OCI-LY3 (cell line): ENCODE results near the gene PLXNC1.

Source experiments
- H2AFZ ChIP-seq: fragments of 200-600, 300-600 bp; shearing (Covaris generic); 2 replicates; pipeline ENCODE4 v1.6.0; 2014; ENCODE audit warnings: antibody characterized with exemption, low read depth, low read length
- H3K27ac ChIP-seq: fragments of 200-600, 300-600 bp; sonication (generic); 2 replicates; pipeline ENCODE4 v1.5.1; 2014; ENCODE audit warnings: mild to moderate bottlenecking, low read length, moderate library complexity, mixed read lengths
- H3K27me3 ChIP-seq: fragments of 200-600, 300-600 bp; sonication (generic); 2 replicates; pipeline ENCODE4 v1.6.1; 2014; ENCODE audit warnings: low read depth, low read length, mixed read lengths
- H3K36me3 ChIP-seq: fragments of 200-600, 300-600 bp; sonication (generic); replicated peaks from 2 replicates; pipeline ENCODE3; 2014; ENCODE audit warnings: low read depth, low read length, mixed read lengths
- H3K4me1 ChIP-seq: fragments of 300-600, 200-600 bp; sonication (generic); 2 replicates; pipeline ENCODE4 v1.6.1; 2014; ENCODE audit warnings: low read length, mixed read lengths
- H3K4me2 ChIP-seq: fragments of 200-600, 300-600 bp; sonication (generic); 2 replicates; pipeline ENCODE4 v1.6.1; 2014; ENCODE audit warnings: low read length, mixed read lengths
- H3K4me3 ChIP-seq: fragments of 300-600, 200-600 bp; sonication (generic); 2 replicates; pipeline ENCODE4 v1.5.1; 2014; ENCODE audit warnings: antibody characterized with exemption, mild to moderate bottlenecking, low read length, moderate library complexity
- H3K79me2 ChIP-seq: fragments of 300-600, 200-600 bp; shearing (Covaris generic); 2 replicates; pipeline ENCODE4 v1.6.1; 2014; ENCODE audit warnings: mild to moderate bottlenecking, low read length, mixed read lengths
- H3K9ac ChIP-seq: fragments of 300-600, 200-600 bp; shearing (Covaris generic); 2 replicates; pipeline ENCODE4 v1.6.0; 2014; ENCODE audit warnings: mild to moderate bottlenecking, low read length, moderate library complexity
- H3K9me3 ChIP-seq: fragments of 200-600, 300-600 bp; shearing (Covaris generic); 2 replicates; pipeline ENCODE4 v1.6.1; 2014; ENCODE audit warnings: low read length, mixed read lengths; ENCODE audit not compliant: insufficient read depth
- H4K20me1 ChIP-seq: fragments of 200-600, 300-600 bp; sonication (generic); 2 replicates; pipeline ENCODE4 v1.6.1; 2016; ENCODE audit warnings: low read length, mixed read lengths; ENCODE audit not compliant: insufficient read depth
- EZH2phosphoT487 ChIP-seq: fragments of 200-600 bp; shearing (Covaris generic); IDR thresholded peaks from 2 replicates; pipeline ENCODE4 v1.6.1; 2018; ENCODE audit warnings: antibody characterized with exemption, mixed run types, low read depth
- TF ChIP-seq, protein P1 (sequence below): fragments of 200-600, 300-600 bp; sonication (generic); IDR thresholded peaks from 2 replicates; pipeline ENCODE4 v1.5.1; 2014; ENCODE audit warnings: antibody characterized with exemption, low read length, low read depth

The PLXNC1 gene

DNA sequence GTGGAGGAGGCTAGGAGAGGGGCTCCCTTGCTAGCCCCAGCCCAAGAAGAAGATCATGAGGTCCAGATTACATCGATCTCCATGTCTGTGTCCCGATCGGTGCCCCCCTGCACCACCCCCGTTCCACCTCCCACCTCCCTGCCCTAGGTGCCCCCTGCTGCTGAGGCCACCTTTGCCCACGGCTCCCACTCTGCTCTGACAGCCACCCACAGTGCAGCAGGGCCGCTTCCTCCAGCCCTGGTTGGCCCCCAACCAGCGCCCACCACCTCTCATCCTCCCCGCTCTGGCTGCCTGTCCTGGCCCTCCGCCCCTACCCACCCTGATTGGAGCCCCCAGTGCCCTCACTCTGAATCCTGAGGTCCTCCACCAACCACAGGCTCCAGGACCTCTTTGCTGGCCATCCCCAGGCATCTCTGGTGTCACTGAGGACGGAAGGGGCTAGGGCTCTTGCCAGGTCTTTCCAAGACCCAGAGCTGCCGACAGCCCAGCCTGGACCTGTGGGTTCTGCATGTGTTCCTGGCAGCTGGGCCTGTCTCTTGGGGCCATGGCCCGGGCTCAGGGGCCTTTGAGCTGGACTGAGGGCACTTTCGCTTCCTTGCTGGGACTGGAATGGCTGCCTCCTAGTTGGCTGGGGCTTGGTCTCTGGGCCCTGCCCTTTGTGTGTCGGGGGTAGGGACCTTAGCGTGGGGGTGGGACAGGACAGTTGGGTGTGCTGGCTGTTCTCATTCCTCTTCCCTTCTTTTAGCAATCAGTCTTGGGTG, 7.2 kb upstream of the PLXNC1 start:
- H3K27me3 ChIP-seq = peaks cover 12% of the 10 kb centered on the region

DNA sequence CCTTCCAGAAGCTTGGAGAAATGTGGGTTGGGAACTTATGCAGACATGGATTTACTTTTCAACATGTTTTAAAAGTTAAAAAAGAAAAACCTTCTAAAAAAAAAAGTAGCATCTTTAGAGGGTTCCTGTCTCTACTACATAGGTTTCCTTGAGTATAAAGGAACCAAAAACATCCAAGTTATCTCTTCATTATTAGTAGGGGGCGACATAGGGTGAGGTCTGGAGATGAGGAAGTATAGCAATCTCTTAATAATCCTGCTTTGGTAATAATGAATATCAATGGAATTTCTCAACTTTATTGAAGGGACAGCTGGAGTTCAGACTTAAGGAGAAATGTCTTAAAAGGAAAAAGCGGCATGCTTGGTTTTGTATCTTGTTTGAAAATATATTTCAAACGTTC, 6.5 kb upstream of the PLXNC1 start:
- Histone ChIP-seq H2AFZ (no peak overlapping the region), H4K20me1 (no peaks in the 10 kb centered on the region), H3K27ac (no peak overlapping the region), H3K9ac (no peak overlapping the region), H3K36me3 (no peaks in the 10 kb centered on the region), H3K4me3 (no peak overlapping the region), H3K79me2 (no peaks in the 10 kb centered on the region), H3K4me1 (peaks cover 25% of the 10 kb centered on the region), H3K9me3 (no peaks in the 10 kb centered on the region), H3K4me2 (no peak overlapping the region), H3K27me3 (peaks cover 19% of the 10 kb centered on the region)
- TF ChIP-seq, protein P1, sequence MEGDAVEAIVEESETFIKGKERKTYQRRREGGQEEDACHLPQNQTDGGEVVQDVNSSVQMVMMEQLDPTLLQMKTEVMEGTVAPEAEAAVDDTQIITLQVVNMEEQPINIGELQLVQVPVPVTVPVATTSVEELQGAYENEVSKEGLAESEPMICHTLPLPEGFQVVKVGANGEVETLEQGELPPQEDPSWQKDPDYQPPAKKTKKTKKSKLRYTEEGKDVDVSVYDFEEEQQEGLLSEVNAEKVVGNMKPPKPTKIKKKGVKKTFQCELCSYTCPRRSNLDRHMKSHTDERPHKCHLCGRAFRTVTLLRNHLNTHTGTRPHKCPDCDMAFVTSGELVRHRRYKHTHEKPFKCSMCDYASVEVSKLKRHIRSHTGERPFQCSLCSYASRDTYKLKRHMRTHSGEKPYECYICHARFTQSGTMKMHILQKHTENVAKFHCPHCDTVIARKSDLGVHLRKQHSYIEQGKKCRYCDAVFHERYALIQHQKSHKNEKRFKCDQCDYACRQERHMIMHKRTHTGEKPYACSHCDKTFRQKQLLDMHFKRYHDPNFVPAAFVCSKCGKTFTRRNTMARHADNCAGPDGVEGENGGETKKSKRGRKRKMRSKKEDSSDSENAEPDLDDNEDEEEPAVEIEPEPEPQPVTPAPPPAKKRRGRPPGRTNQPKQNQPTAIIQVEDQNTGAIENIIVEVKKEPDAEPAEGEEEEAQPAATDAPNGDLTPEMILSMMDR = peak; percentile 10; the same call in 1 of the 2 replicates
- TF ChIP-seq EZH2phosphoT487 = no peak

More for the DNA sequence above, 7.2 kb upstream of the PLXNC1 start:
- no peak overlapping the region for H3K4me3 ChIP-seq
- no peak overlapping the region for H3K4me2 ChIP-seq
- no peak overlapping the region for H3K9ac ChIP-seq
- H3K79me2 ChIP-seq = no peaks in the 10 kb centered on the region
- H3K9me3 ChIP-seq = no peaks in the 10 kb centered on the region
- H3K36me3 ChIP-seq = no peaks in the 10 kb centered on the region
- H4K20me1 ChIP-seq = no peaks in the 10 kb centered on the region
- no peak overlapping the region for H2AFZ ChIP-seq
- no peak overlapping the region for H3K27ac ChIP-seq
- TF ChIP-seq EZH2phosphoT487 = no peak
- TF ChIP-seq, protein P1 = no peak
- H3K4me1 ChIP-seq = peaks cover 24% of the 10 kb centered on the region

DNA sequence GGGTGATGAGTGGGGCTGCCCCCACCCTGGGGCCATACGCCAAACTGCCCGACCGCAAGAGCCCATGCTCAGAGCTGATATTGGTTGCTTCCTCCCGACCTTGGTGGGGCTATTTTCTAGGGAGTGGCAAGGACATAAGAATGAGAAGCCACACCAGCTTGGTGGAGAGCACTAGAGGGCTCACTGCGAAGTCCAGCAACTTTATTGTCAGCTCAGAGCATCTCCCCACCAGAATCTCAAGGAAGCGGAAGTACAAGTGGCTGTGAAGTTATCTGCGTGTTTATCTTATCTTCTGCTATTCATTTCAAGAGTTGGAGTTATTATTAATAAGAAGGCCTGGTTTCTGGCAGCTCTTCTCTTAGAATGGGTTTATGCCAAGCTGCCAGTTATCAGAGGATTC, 4.9 kb upstream of the PLXNC1 start:
- Histone ChIP-seq H3K9ac (peak overlapping the region; percentile 22; the same call in 1 of the 2 replicates), H3K27ac (no peak overlapping the region), H3K36me3 (no peaks in the 10 kb centered on the region), H3K79me2 (no peaks in the 10 kb centered on the region), H2AFZ (peak overlapping the region; percentile 94), H4K20me1 (no peaks in the 10 kb centered on the region), H3K27me3 (peaks cover 30% of the 10 kb centered on the region), H3K9me3 (no peaks in the 10 kb centered on the region), H3K4me3 (peak overlapping the region; percentile 64), H3K4me2 (peak overlapping the region; percentile 78), H3K4me1 (peaks cover 32% of the 10 kb centered on the region)
- TF ChIP-seq, protein P1 = no peak
- TF ChIP-seq EZH2phosphoT487 = no peak

DNA sequence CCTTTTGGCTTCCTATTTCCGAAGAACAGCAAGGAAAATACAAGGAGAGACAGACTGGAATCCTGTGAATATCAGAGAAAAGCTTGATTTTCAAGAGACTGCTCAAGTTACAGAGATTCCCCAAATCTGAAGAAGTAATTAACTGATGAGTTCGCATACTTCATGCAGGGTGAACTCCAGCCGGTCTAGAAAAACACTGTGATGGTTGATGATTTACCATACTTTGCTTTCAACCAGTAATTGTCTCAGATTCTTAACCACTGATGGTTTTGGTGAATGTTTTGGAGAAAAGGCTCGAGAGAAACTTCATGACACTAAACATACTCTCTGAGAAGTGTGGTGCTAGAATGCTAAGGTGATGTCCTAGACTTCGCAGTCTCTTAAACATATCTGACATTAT, 4.4 kb upstream of the PLXNC1 start:
- H4K20me1 ChIP-seq = no peaks in the 10 kb centered on the region
- H3K79me2 ChIP-seq = no peaks in the 10 kb centered on the region
- no peak for TF ChIP-seq EZH2phosphoT487
- no peak overlapping the region for H3K27ac ChIP-seq
- no peaks in the 10 kb centered on the region for H3K9me3 ChIP-seq
- peak overlapping the region; percentile 78 for H3K4me2 ChIP-seq
- peak overlapping the region; percentile 64 for H3K4me3 ChIP-seq
- H3K36me3 ChIP-seq = no peaks in the 10 kb centered on the region
- peak overlapping the region; percentile 94 for H2AFZ ChIP-seq
- peak overlapping the region; percentile 22; the same call in 1 of the 2 replicates for H3K9ac ChIP-seq
- H3K27me3 ChIP-seq = peaks cover 30% of the 10 kb centered on the region
- H3K4me1 ChIP-seq = peaks cover 29% of the 10 kb centered on the region
